ENCODE data around the gene SNORC. TPM values are rescaled to one million over a fixed set of nuclear protein-coding genes. Genes with fewer than 3 reads are reported as not detected.

Gene SNORC
- total and polyA plus RNA-seq, 7 donors = under 0.01 to 13.2 (median 1.9) TPM

DNA sequence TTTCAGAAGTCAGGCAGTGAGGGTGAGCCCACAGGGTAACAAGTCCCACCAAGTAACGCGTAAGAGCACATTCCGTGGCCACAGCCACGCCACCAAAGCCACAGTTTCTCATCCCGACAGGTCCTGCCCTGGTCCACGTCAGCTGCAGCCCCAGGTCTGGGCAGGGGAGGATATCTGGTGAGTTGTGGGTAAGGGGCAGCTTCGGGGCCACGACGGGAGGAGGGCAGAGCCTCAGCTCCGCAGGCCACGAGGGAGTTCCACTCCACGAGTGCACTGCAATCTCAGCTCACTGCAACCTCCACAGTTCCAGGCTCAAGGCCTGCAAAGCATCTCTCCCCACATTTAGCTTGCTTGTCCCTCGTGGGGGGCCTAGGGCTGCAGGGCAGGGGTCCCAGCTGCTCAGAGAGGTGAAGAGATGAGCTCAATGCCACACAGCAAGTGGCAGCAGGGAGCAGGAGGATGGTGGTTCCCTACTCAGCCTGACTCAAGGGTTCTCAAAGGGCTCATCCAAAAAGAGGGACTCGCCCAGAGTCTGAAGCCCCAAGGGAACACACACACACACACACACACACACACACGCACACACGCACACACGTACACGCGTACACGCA, 12.5 kb downstream of the SNORC start:
- DNase-seq = no peak
- Histone ChIP-seq H3K27me3 (peaks cover 0 to 12% (median 0%) of the 10 kb centered on the region in 3 donors), H3K4me3 (no peak overlapping the region), H3K36me3 (no peaks in the 10 kb centered on the region), H3K9me3 (no peaks in the 10 kb centered on the region), H3K27ac (no peak overlapping the region), H3K4me1 (no peaks in the 10 kb centered on the region)
- intact Hi-C loops (cut with DNase I) = no loop called here
- WGBS, 2 donors = 89 to 92% methylated on average over 20 of the region's 20 CpGs
- TF ChIP-seq POLR2AphosphoS5 (IDR thresholded peaks at IDR 0.05) = no peak
- no peak for TF ChIP-seq EP300 (IDR thresholded peaks at IDR 0.05)
- TF ChIP-seq, protein P1, sequence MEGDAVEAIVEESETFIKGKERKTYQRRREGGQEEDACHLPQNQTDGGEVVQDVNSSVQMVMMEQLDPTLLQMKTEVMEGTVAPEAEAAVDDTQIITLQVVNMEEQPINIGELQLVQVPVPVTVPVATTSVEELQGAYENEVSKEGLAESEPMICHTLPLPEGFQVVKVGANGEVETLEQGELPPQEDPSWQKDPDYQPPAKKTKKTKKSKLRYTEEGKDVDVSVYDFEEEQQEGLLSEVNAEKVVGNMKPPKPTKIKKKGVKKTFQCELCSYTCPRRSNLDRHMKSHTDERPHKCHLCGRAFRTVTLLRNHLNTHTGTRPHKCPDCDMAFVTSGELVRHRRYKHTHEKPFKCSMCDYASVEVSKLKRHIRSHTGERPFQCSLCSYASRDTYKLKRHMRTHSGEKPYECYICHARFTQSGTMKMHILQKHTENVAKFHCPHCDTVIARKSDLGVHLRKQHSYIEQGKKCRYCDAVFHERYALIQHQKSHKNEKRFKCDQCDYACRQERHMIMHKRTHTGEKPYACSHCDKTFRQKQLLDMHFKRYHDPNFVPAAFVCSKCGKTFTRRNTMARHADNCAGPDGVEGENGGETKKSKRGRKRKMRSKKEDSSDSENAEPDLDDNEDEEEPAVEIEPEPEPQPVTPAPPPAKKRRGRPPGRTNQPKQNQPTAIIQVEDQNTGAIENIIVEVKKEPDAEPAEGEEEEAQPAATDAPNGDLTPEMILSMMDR (IDR thresholded peaks at IDR 0.05) = no peak

DNA sequence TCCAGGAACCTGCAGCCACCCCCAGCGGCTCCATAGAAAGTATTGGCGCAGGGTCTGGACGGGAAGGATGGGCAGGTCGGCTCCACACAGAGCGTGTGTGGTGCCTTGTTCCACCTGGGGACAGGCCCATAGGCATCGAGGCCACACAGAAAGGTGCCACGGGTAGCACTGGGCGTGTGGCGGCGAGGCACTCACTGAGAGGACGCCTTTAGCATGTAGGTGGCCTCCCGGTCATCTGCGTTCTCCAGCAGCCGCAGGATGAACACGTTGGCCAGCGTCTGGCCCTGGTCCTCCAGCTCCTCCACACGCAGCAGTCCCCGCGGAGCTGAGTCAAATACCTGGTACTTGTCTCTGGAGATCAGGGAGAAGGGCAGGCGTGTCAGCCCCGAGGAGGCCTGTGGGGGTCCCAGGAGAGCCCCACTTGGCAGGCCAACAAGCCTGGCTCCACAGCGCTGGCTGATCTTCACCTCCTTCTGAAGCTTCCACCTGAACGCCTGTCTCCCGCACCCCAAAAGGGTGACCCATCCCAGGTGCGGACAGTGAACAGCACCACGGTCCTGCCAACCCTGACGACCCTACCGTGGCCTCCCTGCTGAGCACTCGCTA, 13.2 kb downstream of the SNORC start:
- intact Hi-C loops (cut with DNase I) = no loop called here
- DNase-seq = no peak
- no peaks in the 10 kb centered on the region for H3K9me3 ChIP-seq
- no peak for TF ChIP-seq POLR2AphosphoS5 (IDR thresholded peaks at IDR 0.05)
- TF ChIP-seq POLR2A (IDR thresholded peaks at IDR 0.05) = no peak
- TF ChIP-seq, protein P1 (IDR thresholded peaks at IDR 0.05) = no peak
- TF ChIP-seq EP300 (IDR thresholded peaks at IDR 0.05) = no peak
- no peak overlapping the region for H3K27ac ChIP-seq
- H3K4me1 ChIP-seq = no peaks in the 10 kb centered on the region
- H3K36me3 ChIP-seq = no peaks in the 10 kb centered on the region
- WGBS, 2 donors = 91 to 94% methylated on average over 29 of the region's 29 CpGs
- H3K27me3 ChIP-seq = peaks cover 0 to 12% (median 0%) of the 10 kb centered on the region in 3 donors
- H3K4me3 ChIP-seq = no peak overlapping the region

DNA sequence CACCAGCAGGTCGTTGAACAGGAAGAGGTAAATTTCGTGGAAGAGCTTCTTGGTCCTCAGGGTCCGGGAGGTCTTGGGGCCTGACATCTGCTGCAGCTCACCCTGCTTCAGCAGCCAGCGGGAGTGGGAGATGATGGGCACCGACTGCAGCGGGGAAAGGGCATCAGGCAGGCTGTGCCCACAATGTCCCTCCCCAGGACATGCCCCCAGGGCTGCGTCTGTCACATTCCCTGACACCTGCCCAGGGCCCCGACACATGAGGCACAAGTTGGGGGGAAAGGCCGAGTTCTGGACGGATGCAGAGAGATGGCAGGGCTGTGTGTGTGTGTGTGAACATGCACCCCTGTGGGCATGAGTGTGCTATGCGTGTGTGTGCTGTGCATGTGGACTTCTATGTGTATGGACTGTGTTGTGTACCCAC, 13.9 kb downstream of the SNORC start:
- no peak overlapping the region for H3K27ac ChIP-seq
- TF ChIP-seq POLR2AphosphoS5 (IDR thresholded peaks at IDR 0.05) = no peak
- TF ChIP-seq EP300 (IDR thresholded peaks at IDR 0.05) = no peak
- TF ChIP-seq POLR2A (IDR thresholded peaks at IDR 0.05) = no peak
- TF ChIP-seq, protein P1 (IDR thresholded peaks at IDR 0.05) = no peak
- no peaks in the 10 kb centered on the region for H3K9me3 ChIP-seq
- intact Hi-C loops (cut with DNase I) = no loop called here
- WGBS, 2 donors = 87 to 88% methylated on average over 11 of the region's 11 CpGs
- no peak overlapping the region for H3K4me3 ChIP-seq
- no peaks in the 10 kb centered on the region for H3K36me3 ChIP-seq
- DNase-seq = no peak
- H3K27me3 ChIP-seq = peaks cover 0 to 12% (median 0%) of the 10 kb centered on the region in 3 donors
- H3K4me1 ChIP-seq = no peaks in the 10 kb centered on the region

DNA sequence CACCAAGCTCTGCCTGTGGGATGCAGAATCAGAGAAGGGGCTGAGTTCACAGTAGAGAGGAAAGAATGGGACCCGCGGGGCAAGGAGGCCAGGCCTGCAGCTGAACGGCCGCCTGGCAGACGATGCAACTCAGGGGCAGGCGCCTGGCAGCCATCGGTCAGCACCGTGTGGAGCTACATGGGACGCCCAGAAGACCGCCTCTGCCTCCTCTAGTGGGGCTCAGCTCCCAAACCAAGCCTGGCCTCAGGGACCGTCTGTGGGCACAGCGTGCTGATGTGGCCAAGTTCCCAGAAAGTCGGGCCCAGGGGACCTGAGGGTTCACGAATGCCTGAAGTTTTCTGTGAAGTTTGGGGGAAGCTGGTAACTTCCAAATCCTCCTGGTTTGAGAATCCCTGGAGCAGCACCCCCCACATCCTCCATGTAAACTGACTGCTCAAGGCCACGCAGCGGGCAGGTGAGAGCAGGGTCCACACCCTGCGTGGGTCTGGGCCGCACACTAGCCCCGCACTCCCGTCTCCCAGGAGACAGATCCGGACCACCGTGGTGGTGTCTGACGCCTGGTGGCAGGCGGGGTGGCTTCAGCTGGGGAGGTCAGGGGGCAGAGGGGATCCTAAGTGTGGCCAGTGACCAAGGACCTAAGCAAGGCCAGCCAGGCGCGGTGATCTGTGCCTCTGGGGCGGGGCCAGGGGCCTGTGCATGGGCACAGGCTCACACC, 14.6 kb downstream of the SNORC start:
- H3K9me3 ChIP-seq = no peaks in the 10 kb centered on the region
- DNase-seq = no peak
- peaks cover 0 to 14% (median 2%) of the 10 kb centered on the region in 3 donors for H3K27me3 ChIP-seq
- WGBS, 2 donors = 90 to 94% methylated on average over 27 of the region's 27 CpGs
- no peak overlapping the region for H3K27ac ChIP-seq
- no peaks in the 10 kb centered on the region for H3K4me1 ChIP-seq
- intact Hi-C loops (cut with DNase I) = no loop called here
- no peak overlapping the region for H3K4me3 ChIP-seq
- H3K36me3 ChIP-seq = no peaks in the 10 kb centered on the region
- TF ChIP-seq POLR2AphosphoS5 (IDR thresholded peaks at IDR 0.05) (no peak), POLR2A (IDR thresholded peaks at IDR 0.05) (no peak), EP300 (IDR thresholded peaks at IDR 0.05) (no peak)
- TF ChIP-seq, protein P1 (IDR thresholded peaks at IDR 0.05) = no peak
